HG03039 (cell line): ENCODE data around the gene ANO2.
"Not testable (repeated sequence)": the region's sequence is repeated elsewhere in the genome, so short reads cannot be mapped to it uniquely, and the experiment has no call there.

Experiments used
- ATAC-seq: cut with Tn5 transposase; IDR thresholded peaks from one replicate; pipeline ENCODE4 v1.9.1; 2021; ENCODE audit warnings: mild to moderate bottlenecking, moderate library complexity; ENCODE audit not compliant: unreplicated experiment

The ANO2 gene

DNA sequence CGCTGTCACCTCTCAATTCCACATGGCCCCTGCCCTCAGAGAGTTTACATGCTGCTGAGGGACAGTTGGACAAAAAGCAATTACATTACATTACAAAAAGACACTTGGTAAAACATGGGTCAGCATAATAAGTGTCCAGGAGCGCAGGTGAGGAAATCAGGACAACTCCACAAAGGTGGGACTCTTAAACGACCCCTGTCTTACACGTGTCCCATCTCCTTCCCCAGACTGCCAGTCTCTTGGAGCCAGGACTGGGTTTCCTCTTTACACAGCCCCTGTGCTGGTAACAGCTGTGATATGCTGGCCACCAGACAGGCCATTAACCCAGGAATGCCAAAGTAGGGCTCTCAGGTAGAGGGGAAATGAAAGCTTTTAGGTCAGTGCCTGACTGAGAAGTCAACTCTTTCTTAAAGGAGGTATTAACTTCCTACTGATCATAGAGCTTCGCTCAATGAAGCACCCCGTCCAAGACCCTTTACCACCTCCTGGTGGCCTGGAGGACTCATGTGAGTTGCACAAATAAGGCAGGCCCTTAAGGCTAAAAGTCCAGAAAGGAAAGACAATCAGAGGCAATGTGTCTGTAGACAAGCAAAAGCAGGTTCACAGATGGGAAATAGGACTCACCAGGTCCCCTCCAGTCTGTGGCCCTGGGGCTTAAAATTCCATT is 55.5 kb downstream of the ANO2 start:
- no peak for ATAC-seq

GRCh38 chr12:5888816-5889315 is 56.2 kb downstream of the ANO2 start:
- ATAC-seq: no peak

DNA sequence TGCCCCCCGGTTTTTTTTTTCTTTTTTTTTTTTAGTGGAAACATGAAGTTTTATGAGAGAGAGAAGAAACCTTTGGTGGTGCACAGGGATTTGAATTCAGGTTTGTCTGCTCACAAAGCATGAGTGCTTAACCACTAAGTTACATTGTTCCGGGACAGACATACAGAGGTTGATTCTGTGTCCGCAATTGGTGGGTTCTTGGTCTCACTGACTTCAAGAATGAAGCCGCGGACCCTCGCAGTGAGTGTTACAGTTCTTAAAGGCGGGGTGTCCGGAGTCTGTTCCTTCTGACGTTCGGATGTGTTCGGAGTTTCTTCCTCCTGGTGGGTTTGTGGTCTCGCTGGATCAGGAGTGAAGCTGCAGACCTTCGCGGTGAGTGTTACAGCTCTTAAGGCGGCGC is 57.2 kb downstream of the ANO2 start:
- ATAC-seq: not testable (repeated sequence)

- ATAC-seq: no peak
Observed at GRCh38 chr12:5884866-5885265, 60.2 kb downstream of the ANO2 start.

GRCh38 chr12:5884285-5884684 is 60.8 kb downstream of the ANO2 start:
- no peak for ATAC-seq

DNA sequence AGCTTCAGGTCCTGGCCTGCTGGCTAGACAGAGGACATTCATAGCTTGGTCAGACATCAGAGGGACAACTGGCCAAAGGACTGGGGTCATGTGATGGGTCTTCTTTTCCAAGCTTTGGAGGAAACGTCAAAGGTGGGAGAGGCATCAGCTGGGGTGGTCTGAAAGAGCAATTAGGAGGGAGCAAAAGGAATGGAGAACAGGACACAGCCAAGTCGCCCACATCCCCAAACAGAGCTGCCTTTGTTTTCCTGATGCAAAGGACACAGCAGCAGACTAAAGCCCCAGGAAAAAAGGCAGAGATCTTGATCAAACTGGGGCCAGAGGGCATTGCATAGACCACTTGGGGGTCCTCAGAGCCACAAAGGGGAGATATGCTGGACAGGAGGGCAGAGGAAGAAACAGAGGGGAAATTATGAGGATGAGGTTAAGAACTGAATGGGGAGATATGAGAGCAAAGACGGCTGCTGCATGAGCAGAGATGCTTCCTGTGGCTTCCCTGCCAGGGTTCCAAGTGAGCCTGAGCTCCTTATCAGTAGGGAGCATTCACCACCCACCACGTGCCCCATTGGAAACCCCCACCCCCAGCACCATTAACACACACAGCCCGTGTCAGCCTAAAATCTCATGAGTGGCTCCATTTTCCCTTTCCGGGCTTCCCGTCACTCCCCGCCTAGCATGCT is 62.4 kb downstream of the ANO2 start:
- no peak for ATAC-seq

- no peak for ATAC-seq
Observed at GRCh38 chr12:5881666-5882065, 63.4 kb downstream of the ANO2 start.

DNA sequence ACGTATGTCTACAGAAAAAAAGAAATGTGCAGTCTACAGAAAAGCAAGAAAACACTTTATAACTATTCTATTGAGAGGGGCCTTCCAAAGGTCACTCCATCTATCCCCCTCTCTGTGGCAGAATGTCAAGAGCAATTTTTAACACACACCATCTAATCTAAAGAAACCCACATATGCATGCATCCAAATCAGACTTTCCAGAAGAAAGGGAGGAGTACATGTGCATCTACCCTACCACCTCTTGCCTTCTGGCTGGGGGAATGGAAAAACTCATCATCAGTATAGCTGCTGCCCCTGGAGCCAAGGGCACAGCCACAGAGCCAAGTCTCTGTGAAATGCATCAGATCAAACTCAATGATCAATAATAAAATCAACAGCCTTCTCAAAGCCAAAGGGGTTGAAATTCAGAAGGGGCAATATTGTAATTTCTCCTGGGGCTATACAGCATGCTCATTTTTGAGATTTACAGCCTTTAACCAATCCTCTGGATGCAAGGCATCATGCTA is 63.9 kb downstream of the ANO2 start:
- ATAC-seq: no peak

GRCh38 chr12:5875851-5876250 is 69.2 kb downstream of the ANO2 start:
- no peak for ATAC-seq

- ATAC-seq: no peak
Observed at GRCh38 chr12:5874514-5874913, 70.5 kb downstream of the ANO2 start.

- no peak for ATAC-seq
Observed at GRCh38 chr12:5873281-5873919, 71.7 kb downstream of the ANO2 start.

- ATAC-seq: no peak
Observed at GRCh38 chr12:5872745-5873144, 72.3 kb downstream of the ANO2 start.

DNA sequence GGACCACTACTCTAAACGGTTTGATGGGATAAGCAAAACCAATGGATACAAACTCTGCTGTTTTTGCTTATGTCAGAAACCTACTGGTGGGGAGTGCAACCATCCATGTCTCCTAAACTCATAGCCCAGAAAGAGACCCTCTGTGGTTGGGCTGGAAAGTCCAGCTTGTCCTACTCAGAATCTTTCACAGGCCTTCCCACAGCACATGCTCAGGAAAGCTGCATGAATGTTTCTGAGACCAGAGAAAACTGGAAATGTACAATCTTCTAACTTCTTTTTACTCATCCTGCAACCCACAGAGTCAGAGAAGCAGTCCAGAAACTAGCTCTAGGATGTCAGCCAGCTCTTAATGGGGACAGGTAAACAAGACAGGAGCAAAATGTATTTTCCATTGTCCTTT is 73.3 kb downstream of the ANO2 start:
- ATAC-seq: no peak

GRCh38 chr12:5870183-5870582 is 74.9 kb downstream of the ANO2 start:
- ATAC-seq: no peak

DNA sequence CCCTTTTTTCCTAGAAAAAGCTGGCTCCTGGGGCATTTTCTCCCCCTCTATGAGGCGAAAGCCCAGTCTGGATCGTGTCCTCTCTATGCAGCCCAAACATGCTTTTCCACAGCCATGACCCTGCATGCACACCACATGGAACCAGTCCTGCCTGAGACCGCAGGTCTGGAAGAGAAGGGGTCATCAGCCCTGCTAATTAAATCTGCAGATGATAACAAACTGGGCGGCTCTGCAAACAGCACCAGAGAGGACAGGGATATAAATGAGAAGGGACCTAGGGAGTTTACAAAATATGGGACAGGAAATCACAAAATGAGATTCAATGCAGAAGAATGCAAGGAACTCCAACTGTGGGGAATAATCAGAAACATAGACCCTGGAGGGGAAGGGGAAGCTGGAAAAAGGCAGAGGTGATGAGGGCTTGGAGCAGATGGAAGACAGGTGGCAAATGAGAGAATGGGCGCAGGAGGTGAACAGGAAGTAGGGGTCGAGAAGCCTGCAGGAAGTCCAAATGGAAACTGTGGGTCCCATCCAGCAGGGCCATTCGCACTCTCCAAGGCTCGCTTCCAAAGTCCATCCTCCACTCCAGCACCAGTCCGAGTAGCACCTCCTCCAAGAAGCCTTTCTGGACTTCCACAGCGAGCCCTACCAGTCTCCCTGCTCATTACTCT is 76.3 kb downstream of the ANO2 start:
- no peak for ATAC-seq

- no peak for ATAC-seq
Observed at GRCh38 chr12:5865397-5865796, 79.7 kb downstream of the ANO2 start.

GRCh38 chr12:5864972-5865371 is 80.1 kb downstream of the ANO2 start:
- ATAC-seq: no peak

GRCh38 chr12:5864301-5864700 is 80.8 kb downstream of the ANO2 start:
- no peak for ATAC-seq

GRCh38 chr12:5861416-5861815 is 83.6 kb downstream of the ANO2 start:
- no peak for ATAC-seq

DNA sequence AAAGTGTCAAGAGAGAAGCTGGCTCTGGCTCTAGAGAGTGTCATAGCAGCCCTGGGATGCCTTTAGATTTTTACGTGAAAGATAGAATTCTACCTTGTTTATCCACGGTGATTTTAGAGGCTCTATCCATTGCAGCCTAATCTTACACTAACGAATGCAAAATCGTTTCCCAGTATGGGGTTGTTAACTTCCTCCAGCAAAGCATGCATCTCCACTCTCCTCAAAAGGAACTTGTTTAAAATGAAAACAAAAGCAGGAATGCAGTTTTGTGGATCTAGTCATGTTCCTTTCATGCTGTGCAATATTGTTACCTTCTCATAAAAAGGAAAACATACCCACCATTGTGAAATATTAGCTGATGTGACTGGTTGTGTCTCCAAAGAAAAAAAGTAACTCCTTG is 88.4 kb downstream of the ANO2 start:
- no peak for ATAC-seq

- no peak for ATAC-seq
Observed at GRCh38 chr12:5846950-5847349, 98.1 kb downstream of the ANO2 start.
